Measurements from ENCODE around the gene CBS. TPM values are rescaled to one million over a fixed set of nuclear protein-coding genes. Genes with fewer than 3 reads are reported as not detected.
"Not testable (repeated sequence)": the region's sequence is repeated elsewhere in the genome, so short reads cannot be mapped to it uniquely, and the experiment has no call there.

Gene CBS
- polyA plus RNA-seq (6.9 to 10.6 TPM (median 7.4 TPM) in 3 replicates), polyA minus RNA-seq (1.8 to 10.3 TPM (median 5.0 TPM) in 3 replicates)
- polyA plus RNA-seq (2011; ENCODE audit: low read depth) = 9.6 TPM
- 5.2 and 6.9 TPM in 2 replicates for polyA plus RNA-seq (2011; cell fraction: cytosol; rRNA removed)
- polyA plus RNA-seq (2011; cell fraction: nucleus; rRNA removed) = 34.0 and 37.4 TPM in 2 replicates
- 11.6 and 18.3 TPM in 2 replicates for polyA plus RNA-seq (2012; ENCODE audit: low replicate concordance)
- polyA minus RNA-seq (2011; cell fraction: cytosol; rRNA and poly(A)+ RNA removed) = 11.9 TPM
- 10.3 and 13.9 TPM in 2 replicates for polyA minus RNA-seq (2011; cell fraction: nucleus; rRNA and poly(A)+ RNA removed)

DNA sequence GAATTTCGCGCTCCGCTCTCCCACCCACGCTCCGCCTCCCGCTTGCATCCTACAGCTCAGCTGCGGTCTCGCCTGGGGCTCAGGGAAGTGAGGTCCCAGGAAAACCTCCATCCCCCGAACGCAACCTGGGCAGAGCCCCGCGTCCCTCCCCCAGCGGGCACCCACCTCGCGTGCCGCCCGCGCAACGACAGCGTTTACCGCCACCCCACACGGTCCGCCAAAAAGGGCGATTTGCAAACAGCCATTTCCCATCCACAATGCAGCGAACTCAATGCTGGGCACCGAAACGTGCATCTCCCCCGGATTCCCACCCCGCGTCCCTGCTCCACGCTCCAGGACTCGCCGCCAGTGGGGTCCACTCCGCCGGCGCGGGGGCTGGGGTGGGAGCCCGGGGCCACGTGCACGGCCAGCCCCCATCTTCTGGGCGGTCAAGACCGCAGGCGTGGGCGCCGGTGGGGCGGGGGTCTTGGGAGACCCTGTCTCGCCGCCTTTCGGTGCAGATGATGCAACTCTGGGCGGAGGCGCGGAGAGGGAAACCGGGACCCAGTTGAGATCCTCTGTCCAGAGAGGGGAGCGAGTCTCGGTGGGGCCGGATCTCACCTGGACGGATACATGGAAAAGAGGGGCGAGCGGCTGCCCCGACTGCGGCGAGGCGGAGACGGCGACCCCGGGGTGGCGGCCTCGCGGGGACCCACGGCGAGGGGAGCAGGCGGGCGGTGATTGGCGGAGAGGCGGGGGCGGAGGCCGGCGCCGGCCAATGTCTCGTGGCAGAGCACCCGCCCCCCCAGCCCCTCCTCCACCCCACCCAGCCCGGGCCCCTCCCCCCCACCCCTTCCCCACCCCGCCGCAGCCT, at the start of gene CBS:
Gene CBS, minus strand, starts transcription at position 666 of the 853 bp plus-strand sequence. CDS start 3,642 bp downstream, outside the sequence.
- H3K9me3 ChIP-seq (ENCODE audit: control insufficient read depth, low read depth, low read length); DNase-seq (ENCODE audit: low read depth, low spot score); H3K9me1 ChIP-seq (ENCODE audit: control insufficient read depth, extremely low read depth, insufficient read depth, low read length); H4K20me1 ChIP-seq (ENCODE audit: control insufficient read depth, extremely low read depth, insufficient read depth, low read length); FAIRE-seq; H3K4me1 ChIP-seq (ENCODE audit: control insufficient read depth, extremely low read depth, insufficient read depth, low read length); H3K36me3 ChIP-seq (ENCODE audit: control insufficient read depth in 2 of 2, extremely low read depth in 1 of 2, insufficient read depth in 2 of 2, low read length in 2 of 2); H2AFZ ChIP-seq (ENCODE audit: control insufficient read depth, low read length); H3K27ac ChIP-seq (ENCODE audit: control insufficient read depth, insufficient read depth, low read length); H3K4me2 ChIP-seq (ENCODE audit: control insufficient read depth, extremely low read depth, insufficient read depth, low read depth, low read length); dilution Hi-C loops (cut with MboI; ENCODE audit: extremely low pct_ligation_motif_present, low sequenced_read_pairs); H3K9ac ChIP-seq (ENCODE audit: control insufficient read depth, extremely low read depth, insufficient read depth, low read length); H3K79me2 ChIP-seq (ENCODE audit: control insufficient read depth, insufficient read depth, low read length); H3K27me3 ChIP-seq (ENCODE audit: control insufficient read depth, extremely low read depth, insufficient read depth, low read length); H3K4me3 ChIP-seq (ENCODE audit: control insufficient read depth in 2 of 3, extremely low read depth in 1 of 3, insufficient read depth in 2 of 3, low read depth in 1 of 3, low read length in 3 of 3): not testable (repeated sequence)

DNA sequence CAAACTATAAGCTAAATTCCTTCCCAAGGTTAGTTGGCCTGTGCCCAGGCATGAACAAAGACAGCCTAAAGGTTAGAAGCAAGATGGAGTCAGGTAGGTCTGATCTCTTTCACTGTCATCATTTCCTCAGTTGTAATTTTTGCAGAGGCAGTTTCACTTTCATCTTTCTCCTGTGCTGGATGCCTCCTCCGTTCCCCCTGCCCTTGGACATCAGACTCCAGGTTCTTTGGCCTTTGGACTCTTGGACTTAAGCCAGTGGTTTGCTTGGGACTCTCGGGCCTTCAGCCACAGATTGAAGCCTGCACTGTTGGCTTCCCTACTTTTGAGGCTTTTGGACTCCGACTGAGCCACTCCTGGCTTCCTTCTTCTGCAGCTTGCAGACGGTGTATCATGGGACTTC, 40.3 kb upstream of the CBS start:
- H3K79me2 ChIP-seq (ENCODE audit: control insufficient read depth, insufficient read depth, low read length); H2AFZ ChIP-seq (ENCODE audit: control insufficient read depth, low read length); H3K4me1 ChIP-seq (ENCODE audit: control insufficient read depth, extremely low read depth, insufficient read depth, low read length); H3K27ac ChIP-seq (ENCODE audit: control insufficient read depth, insufficient read depth, low read length); H3K27me3 ChIP-seq (ENCODE audit: control insufficient read depth, extremely low read depth, insufficient read depth, low read length); H3K4me2 ChIP-seq (ENCODE audit: control insufficient read depth, extremely low read depth, insufficient read depth, low read depth, low read length); H3K4me3 ChIP-seq (ENCODE audit: control insufficient read depth in 2 of 3, extremely low read depth in 1 of 3, insufficient read depth in 2 of 3, low read depth in 1 of 3, low read length in 3 of 3); H3K36me3 ChIP-seq (ENCODE audit: control insufficient read depth in 2 of 2, extremely low read depth in 1 of 2, insufficient read depth in 2 of 2, low read length in 2 of 2); H3K9me3 ChIP-seq (ENCODE audit: control insufficient read depth, low read depth, low read length); H4K20me1 ChIP-seq (ENCODE audit: control insufficient read depth, extremely low read depth, insufficient read depth, low read length); FAIRE-seq; DNase-seq (ENCODE audit: low read depth, low spot score); dilution Hi-C loops (cut with MboI; ENCODE audit: extremely low pct_ligation_motif_present, low sequenced_read_pairs); H3K9me1 ChIP-seq (ENCODE audit: control insufficient read depth, extremely low read depth, insufficient read depth, low read length); H3K9ac ChIP-seq (ENCODE audit: control insufficient read depth, extremely low read depth, insufficient read depth, low read length): not testable (repeated sequence)

GRCh38 chr21:43114483-43114882, 38.8 kb upstream of the CBS start:
- H3K4me2 ChIP-seq (ENCODE audit: control insufficient read depth, extremely low read depth, insufficient read depth, low read depth, low read length) = not testable (repeated sequence)

DNA sequence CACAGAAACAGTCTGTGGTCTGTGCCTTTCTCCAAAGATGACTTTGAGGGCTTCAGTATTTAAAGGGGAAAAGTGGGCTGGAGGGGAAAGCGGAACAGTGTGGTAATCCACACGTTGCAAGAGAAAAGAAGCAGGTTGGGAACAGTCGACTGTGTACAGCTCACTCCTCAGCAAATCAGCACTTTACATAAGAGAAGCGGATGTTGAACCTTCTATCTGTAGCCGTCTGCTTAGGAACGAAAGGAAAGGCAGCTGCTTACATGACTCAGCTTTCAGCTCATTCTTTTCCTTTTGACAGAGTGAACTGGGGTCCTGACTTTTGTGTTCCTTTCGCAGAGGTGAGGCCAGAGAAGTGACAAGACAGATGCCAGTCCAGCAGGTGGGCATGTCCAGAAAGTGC, 33.4 kb upstream of the CBS start:
- H3K27me3 ChIP-seq (ENCODE audit: control insufficient read depth, extremely low read depth, insufficient read depth, low read length); dilution Hi-C loops (cut with MboI; ENCODE audit: extremely low pct_ligation_motif_present, low sequenced_read_pairs): not testable (repeated sequence)

More at GRCh38 chr21:43114483-43114882, 38.8 kb upstream of the CBS start:
- H3K9ac ChIP-seq (ENCODE audit: control insufficient read depth, extremely low read depth, insufficient read depth, low read length); DNase-seq (ENCODE audit: low read depth, low spot score); H2AFZ ChIP-seq (ENCODE audit: control insufficient read depth, low read length); H3K36me3 ChIP-seq (ENCODE audit: control insufficient read depth in 2 of 2, extremely low read depth in 1 of 2, insufficient read depth in 2 of 2, low read length in 2 of 2); H3K9me1 ChIP-seq (ENCODE audit: control insufficient read depth, extremely low read depth, insufficient read depth, low read length); H3K27ac ChIP-seq (ENCODE audit: control insufficient read depth, insufficient read depth, low read length); dilution Hi-C loops (cut with MboI; ENCODE audit: extremely low pct_ligation_motif_present, low sequenced_read_pairs); H3K27me3 ChIP-seq (ENCODE audit: control insufficient read depth, extremely low read depth, insufficient read depth, low read length); H3K4me3 ChIP-seq (ENCODE audit: control insufficient read depth in 2 of 3, extremely low read depth in 1 of 3, insufficient read depth in 2 of 3, low read depth in 1 of 3, low read length in 3 of 3); H4K20me1 ChIP-seq (ENCODE audit: control insufficient read depth, extremely low read depth, insufficient read depth, low read length); H3K4me1 ChIP-seq (ENCODE audit: control insufficient read depth, extremely low read depth, insufficient read depth, low read length); H3K9me3 ChIP-seq (ENCODE audit: control insufficient read depth, low read depth, low read length); FAIRE-seq; H3K79me2 ChIP-seq (ENCODE audit: control insufficient read depth, insufficient read depth, low read length): not testable (repeated sequence)

More for the DNA sequence above, 33.4 kb upstream of the CBS start:
- not testable (repeated sequence) for H3K9ac ChIP-seq (ENCODE audit: control insufficient read depth, extremely low read depth, insufficient read depth, low read length); H3K4me2 ChIP-seq (ENCODE audit: control insufficient read depth, extremely low read depth, insufficient read depth, low read depth, low read length); H3K36me3 ChIP-seq (ENCODE audit: control insufficient read depth in 2 of 2, extremely low read depth in 1 of 2, insufficient read depth in 2 of 2, low read length in 2 of 2); H3K4me3 ChIP-seq (ENCODE audit: control insufficient read depth in 2 of 3, extremely low read depth in 1 of 3, insufficient read depth in 2 of 3, low read depth in 1 of 3, low read length in 3 of 3); H3K4me1 ChIP-seq (ENCODE audit: control insufficient read depth, extremely low read depth, insufficient read depth, low read length); H2AFZ ChIP-seq (ENCODE audit: control insufficient read depth, low read length); H4K20me1 ChIP-seq (ENCODE audit: control insufficient read depth, extremely low read depth, insufficient read depth, low read length); H3K9me1 ChIP-seq (ENCODE audit: control insufficient read depth, extremely low read depth, insufficient read depth, low read length); DNase-seq (ENCODE audit: low read depth, low spot score); FAIRE-seq; H3K27ac ChIP-seq (ENCODE audit: control insufficient read depth, insufficient read depth, low read length); H3K9me3 ChIP-seq (ENCODE audit: control insufficient read depth, low read depth, low read length); H3K79me2 ChIP-seq (ENCODE audit: control insufficient read depth, insufficient read depth, low read length)

Measured in keratinocyte (primary cell).